GM12872 (cell line): ENCODE measurements around the gene GLA.

Source experiments
- TF ChIP-seq, protein P1 (sequence below): IDR thresholded peaks from 3 replicates; pipeline ENCODE4 v1.5.1; 2011; ENCODE audit warnings: low read depth, mild to moderate bottlenecking, low read length, moderate library complexity; ENCODE audit not compliant: insufficient read depth

Gene GLA

DNA sequence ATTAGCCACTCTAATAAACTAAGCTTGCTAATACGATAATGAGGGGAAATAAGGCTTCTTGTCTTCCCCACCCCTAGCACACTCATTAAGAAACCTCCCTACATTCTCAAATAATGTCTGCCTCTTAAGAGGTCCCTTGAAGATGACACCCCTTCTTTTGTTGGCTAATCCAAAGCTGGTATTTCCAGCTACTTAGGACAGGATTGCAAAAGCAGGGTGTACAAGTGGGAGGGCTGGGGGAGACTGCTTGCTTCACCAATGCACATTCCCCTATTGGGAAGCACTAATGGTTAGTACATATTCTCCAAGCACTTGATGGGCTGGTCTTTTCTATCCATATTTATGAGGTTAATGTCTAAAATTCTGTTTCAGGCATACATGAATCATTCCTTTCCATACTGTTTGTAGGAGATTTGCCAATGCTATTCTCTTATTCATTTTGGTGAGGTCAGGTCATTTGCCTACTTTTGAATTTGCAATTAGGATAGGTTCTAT lies 42.4 kb downstream of the GLA start:
- TF ChIP-seq, protein P1, sequence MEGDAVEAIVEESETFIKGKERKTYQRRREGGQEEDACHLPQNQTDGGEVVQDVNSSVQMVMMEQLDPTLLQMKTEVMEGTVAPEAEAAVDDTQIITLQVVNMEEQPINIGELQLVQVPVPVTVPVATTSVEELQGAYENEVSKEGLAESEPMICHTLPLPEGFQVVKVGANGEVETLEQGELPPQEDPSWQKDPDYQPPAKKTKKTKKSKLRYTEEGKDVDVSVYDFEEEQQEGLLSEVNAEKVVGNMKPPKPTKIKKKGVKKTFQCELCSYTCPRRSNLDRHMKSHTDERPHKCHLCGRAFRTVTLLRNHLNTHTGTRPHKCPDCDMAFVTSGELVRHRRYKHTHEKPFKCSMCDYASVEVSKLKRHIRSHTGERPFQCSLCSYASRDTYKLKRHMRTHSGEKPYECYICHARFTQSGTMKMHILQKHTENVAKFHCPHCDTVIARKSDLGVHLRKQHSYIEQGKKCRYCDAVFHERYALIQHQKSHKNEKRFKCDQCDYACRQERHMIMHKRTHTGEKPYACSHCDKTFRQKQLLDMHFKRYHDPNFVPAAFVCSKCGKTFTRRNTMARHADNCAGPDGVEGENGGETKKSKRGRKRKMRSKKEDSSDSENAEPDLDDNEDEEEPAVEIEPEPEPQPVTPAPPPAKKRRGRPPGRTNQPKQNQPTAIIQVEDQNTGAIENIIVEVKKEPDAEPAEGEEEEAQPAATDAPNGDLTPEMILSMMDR, result no peak

DNA sequence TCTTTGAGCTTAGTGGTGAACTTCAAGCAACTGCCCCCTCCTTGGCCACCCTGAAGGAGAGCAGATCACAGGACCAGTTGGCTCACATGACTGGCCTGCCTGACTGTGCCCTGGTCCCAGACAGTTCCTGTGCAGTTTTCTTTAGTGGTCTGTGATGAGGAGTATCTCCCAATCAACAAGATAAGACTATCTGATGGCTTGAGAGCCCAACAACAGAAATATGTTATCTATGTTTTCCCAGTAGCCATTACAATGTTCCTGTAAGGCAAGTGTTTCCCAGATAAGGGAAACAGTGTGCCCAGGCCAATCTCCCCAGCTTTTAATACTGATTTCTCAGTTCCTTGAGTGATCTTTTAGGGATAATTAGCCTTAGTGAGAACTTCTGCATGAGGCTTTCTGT lies 45.0 kb downstream of the GLA start:
- TF ChIP-seq, protein P1, result no peak

DNA sequence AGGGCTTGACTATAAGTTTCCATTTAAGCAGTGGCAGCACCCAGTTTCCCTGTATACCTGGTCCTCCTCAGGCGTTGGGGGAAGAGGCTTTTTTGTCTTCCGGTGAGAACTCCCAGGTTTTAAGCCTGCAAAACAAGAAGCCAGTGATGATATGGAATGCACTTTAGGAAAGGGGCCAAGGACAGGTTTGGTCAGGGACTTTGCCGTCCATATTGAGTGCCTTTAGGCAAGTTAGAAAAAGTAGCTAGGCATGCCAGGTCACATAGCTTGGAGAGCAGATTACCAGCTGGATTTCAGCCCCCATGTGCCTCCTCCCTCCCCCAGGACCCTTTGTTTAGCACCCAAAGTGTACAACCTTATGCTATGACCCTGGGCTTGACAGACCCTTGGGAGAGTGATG lies 45.6 kb downstream of the GLA start:
- TF ChIP-seq, protein P1, result no peak

DNA sequence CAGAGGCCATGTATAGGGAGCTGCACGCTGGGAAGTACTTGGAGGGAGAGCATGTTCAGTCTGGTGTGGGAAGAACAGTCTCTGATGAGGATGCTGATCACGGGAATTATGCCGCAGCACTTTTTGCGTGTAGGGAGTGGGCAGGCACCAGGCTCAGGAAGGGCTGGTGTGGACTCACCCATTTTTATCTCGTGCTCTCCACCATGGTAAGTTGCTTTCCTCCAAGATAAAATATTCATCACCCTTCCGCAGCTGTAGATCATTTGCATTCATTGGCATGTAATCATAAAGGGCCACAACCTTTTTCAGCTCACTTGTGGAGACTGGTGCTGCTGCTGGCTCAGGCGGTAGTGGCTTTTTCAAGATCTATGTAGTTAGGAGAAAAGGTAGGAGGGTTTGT lies 47.3 kb downstream of the GLA start:
- TF ChIP-seq, protein P1, result no peak

DNA sequence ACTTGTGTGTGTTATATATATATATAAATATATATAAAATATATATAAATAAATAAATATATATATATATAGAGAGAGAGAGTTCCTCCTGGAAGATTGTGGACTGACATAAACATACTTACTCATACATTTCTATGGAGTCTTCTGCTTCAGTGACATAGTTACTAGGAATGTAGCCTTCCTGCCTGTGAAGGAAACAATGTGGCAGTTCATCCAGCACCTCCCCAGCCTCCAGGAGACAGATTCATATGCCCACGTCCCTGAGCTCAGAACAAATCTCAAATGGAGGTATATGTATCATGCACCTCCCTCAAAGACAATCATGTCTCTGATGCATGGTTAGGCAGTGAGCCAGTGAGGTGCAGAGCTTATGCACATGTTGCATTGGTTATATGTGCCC lies 47.8 kb downstream of the GLA start:
- TF ChIP-seq, protein P1, result no peak

DNA sequence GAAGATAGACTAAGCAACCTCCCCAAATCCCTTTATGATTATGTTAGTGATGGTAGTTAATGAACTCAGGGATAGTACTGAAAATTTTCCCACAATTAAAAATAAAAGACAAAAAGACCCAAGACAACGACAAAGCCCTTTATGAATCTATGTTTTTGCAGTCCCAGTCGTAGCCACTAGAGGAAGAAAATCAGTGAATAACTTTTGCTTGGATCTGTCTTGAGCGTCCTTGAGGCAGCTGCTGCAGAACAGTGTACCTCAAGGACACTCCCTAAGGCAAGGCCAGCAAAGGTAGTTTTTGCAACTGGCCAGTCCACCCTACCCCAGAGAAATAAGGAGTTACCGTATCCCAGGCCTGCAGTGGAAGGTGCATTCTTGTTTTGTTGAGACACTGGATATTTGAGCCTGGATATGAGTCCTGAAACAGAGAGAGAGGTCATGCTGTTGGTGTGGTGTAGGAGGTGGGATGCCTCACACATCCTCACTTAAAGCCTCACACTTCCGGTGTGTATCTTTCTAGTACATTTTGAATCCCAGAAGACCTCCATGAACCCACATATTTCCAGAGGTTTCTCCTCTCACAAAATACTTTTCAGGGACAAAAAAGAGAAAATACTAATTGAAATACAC lies 50.4 kb downstream of the GLA start:
- TF ChIP-seq, protein P1, result peak; percentile 48

DNA sequence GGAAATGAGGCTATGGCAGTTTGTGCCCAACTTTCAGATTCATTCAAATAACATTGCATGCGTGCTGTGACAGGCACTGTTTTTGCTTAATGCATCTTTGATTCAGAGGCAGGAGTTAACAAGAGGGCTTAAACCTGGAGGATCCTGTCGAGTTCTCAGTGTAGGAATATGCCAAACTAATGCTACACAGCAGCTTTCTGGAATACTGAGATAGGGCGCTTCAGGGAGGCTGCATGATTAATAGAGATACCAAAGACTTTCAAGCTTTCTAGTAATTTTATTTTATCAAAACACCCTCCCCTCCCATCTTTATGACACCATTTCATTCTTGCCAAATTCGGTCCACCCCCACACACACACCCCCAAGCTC lies 58.5 kb downstream of the GLA start:
- TF ChIP-seq, protein P1, result no peak
